ENCODE data around the gene GJB4.
A peak's percentile ranks its signal among the peaks of the same experiment; 100 is the strongest.

GJB4 gene

DNA sequence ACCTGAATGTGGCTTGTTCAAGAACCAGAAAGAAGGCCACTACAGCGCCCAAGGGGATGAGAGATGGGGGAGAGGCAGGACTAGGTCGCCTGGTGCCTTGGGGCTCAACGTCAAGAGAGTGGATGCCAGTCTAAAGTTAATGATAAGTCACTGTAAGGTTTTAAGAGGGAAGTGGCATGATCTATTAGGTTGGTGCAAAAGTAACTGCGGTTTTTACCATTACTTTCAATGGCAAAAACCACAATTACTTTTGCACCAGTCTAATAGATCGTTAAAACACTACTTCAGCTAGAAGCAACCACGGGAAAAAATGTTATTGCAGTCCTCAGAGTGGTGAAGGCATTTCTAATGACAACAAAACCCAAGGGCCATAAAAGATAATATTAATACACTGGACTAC lies 18.8 kb downstream of the GJB4 start:
- no peak for DNase-seq (ENCODE audit: low spot score)

DNA sequence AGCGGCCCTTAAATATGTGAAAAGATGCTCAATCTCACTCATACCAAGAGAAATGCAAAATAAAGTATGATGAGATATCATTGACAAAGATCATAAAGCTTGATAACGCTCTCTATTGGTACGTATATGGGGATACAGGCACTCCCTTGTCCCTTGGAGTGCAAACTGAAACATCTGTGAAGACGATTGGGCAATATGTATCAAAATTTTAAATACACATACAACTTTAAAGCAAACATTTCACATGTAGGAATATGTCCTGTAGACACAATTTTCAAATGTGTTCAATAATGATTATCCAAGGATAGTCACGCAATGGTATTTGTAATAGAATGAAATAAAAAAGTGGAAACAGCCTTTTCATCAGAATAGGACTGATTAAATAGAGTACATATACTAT lies 19.5 kb downstream of the GJB4 start:
- DNase-seq (ENCODE audit: low spot score): no peak

DNA sequence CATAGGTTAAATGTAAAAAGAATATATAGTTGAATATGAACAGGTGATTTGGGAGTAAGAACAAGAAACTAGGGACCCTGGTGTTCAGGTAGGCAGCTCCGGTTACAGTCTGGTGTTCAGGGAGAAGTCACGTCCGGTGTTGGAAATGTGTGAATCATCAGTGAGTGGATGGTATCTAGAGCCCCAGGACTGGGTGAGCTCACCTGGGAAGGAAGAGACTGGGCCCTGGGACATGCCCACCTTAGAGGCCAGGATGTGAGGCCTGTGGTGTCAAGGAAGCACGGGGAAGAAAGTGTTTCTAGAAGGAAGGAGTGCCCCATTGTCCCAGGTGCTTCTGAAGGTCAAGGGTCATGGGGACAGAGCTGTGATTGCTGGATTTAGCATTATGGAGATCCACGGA lies 20.0 kb downstream of the GJB4 start:
- DNase-seq (ENCODE audit: low spot score): no peak

DNA sequence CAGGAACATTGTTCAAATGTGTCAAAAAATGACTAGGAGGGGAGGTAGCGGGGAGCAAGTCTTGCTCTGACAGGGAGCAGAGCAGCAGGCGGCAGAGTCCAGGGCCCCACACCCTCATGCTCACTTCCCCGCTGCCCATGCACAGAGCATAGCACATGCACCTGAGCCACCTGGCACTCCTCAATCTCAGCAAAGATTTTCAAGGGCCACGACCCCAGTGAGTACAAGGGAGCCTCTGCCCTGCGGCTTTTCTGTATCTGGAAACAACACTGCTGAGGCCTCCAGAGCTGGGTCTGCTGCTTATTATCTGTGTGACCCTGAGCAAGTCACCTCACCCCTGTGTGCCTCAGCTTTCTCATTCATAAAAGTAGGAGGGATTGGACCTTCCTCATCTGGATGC lies 20.4 kb downstream of the GJB4 start:
- no peak for DNase-seq (ENCODE audit: low spot score)

DNA sequence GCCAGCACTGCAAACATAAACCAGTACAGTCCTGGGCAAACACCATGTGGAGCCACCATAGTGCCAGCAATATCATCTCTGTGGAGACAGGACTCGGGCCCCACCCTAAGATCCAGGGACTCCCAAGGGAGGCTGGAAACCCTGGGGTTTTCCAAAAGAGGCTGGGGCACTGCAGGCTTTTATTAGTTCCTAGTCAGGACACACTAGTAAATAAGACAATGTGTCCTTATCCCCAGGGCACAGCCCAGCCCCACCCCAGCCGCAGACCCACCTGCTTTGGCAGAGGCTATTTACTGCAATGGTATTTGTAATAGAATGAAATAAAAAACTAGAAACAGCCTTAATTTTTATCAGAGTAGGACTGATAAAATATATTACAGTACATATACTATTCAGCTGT lies 21.0 kb downstream of the GJB4 start:
- no peak for DNase-seq (ENCODE audit: low spot score)

DNA sequence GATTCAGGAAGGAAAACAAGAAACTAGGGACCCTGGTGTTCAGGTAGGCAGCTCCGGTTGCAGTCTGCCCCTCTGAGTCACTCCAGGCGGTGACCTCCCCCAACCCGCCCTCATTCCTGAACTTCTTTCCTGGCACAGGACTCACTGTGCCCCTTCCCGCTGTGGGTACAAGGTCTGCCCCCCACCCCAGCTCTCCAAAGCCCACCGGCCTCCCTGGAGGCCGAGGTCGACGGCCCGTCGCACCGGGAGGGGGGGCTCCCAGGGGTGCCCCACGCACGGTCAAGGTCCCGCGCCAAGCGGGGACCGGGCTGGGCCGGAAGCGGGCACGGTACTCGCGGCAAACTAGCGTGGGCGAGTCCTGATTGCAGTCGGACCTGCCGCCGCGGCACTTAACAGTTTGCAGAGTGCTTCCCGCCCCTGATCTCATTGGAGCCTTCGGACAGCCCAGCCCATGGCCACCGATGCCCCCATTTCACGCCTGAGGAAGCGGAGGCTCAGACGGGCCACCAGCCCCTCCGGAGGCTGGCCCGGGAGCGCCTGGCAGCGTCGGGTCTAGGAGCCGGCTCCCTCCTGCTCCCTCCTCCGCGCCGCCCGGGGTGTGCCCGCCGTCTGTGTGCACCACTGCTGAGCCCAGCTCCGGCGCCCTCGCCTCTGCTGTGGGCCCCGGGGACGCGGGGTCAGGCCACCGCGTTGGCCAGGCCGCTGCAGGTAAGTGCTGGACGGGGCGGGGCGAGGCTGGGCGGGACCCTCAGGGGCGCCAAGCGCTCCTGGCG lies 21.7 kb downstream of the GJB4 start, which contains the start of gene GJB3:
TSS of gene GJB3 (plus strand) at position 144 of the 773 bp plus-strand sequence. CDS start 3,549 bp downstream, outside the sequence.
- no peak for DNase-seq (ENCODE audit: low spot score)

DNA sequence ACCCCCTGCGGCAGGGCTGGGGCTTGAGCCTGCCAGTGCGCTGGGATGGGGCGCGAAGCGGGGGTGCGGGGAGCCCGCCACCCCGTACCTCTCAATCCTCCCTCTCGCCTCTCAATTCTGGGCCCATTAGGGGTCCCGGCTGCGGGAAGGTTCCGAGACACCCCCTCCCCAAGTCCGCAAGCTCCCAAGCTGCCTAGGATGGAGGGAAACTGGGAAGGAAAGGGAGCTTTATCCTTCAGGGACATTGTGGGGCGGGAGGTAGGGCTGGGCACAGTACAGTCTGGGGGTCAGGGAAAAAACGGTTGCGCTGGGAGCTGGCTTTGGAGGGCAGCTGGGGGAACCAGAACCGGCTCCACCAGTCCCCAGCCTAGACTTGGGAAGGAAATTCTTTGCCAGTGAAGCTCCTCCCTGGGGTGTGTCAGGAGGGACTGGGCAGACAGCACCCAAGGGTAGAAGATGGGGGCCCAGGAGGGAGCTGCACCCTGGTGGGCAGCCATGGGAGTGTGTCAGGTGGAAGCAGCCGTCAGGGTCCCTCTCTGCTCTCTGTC lies 22.4 kb downstream of the GJB4 start:
- peak; percentile 37 for DNase-seq (ENCODE audit: low spot score)

DNA sequence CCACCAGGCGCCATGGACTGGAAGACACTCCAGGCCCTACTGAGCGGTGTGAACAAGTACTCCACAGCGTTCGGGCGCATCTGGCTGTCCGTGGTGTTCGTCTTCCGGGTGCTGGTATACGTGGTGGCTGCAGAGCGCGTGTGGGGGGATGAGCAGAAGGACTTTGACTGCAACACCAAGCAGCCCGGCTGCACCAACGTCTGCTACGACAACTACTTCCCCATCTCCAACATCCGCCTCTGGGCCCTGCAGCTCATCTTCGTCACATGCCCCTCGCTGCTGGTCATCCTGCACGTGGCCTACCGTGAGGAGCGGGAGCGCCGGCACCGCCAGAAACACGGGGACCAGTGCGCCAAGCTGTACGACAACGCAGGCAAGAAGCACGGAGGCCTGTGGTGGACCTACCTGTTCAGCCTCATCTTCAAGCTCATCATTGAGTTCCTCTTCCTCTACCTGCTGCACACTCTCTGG lies 25.2 kb downstream of the GJB4 start:
- DNase-seq (ENCODE audit: low spot score): no peak

DNA sequence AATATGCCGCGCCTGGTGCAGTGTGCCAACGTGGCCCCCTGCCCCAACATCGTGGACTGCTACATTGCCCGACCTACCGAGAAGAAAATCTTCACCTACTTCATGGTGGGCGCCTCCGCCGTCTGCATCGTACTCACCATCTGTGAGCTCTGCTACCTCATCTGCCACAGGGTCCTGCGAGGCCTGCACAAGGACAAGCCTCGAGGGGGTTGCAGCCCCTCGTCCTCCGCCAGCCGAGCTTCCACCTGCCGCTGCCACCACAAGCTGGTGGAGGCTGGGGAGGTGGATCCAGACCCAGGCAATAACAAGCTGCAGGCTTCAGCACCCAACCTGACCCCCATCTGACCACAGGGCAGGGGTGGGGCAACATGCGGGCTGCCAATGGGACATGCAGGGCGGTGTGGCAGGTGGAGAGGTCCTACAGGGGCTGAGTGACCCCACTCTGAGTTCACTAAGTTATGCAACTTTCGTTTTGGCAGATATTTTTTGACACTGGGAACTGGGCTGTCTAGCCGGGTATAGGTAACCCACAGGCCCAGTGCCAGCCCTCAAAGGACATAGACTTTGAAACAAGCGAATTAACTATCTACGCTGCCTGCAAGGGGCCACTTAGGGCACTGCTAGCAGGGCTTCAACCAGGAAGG lies 25.8 kb downstream of the GJB4 start:
- no peak for DNase-seq (ENCODE audit: low spot score)

DNA sequence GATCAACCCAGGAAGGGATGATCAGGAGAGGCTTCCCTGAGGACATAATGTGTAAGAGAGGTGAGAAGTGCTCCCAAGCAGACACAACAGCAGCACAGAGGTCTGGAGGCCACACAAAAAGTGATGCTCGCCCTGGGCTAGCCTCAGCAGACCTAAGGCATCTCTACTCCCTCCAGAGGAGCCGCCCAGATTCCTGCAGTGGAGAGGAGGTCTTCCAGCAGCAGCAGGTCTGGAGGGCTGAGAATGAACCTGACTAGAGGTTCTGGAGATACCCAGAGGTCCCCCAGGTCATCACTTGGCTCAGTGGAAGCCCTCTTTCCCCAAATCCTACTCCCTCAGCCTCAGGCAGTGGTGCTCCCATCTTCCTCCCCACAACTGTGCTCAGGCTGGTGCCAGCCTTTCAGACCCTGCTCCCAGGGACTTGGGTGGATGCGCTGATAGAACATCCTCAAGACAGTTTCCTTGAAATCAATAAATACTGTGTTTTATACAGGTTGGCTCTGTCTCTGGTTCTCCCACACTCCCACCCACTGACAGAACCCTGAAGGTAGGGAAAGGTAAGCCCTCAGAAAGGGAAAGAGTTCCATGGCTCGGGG lies 26.4 kb downstream of the GJB4 start:
- no peak for DNase-seq (ENCODE audit: low spot score)

DNA sequence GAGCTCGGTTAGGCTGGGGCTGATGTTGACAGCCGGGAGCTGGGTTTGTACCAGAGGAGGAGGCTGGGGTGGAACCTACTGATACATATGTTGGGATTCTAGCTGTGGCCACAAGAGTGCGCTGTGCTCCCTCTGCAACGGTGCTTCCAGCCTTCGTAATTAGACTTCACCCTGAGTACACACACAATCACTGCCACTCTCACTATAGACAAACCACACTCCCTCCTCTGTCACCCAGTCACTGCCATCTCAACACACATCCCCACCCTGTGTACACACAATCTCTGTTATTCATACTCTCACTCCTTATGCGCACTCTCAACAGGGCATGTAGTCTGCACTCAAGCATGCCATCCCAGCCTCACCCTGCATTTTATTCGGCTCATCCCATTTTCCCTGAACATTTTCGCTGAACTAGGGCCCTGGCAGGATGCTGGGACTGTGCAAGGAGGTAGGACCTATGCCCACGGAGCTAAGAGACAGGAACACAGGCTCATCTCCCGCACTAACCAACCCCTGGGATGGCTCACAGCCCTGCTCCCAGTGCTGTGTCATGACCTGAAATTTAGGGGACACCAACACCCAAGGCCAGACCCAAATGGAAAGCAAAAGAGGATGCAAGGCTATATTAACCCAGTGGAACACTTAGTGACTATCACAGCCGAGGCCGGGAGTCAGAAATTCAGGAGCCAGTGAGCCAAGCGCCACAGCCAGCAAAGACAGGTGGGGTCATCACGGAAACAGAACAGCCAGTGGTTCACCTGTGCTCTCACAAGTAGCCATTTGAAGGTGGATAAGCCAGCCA lies 27.2 kb downstream of the GJB4 start:
- peak; percentile 81 for DNase-seq (ENCODE audit: low spot score)

DNA sequence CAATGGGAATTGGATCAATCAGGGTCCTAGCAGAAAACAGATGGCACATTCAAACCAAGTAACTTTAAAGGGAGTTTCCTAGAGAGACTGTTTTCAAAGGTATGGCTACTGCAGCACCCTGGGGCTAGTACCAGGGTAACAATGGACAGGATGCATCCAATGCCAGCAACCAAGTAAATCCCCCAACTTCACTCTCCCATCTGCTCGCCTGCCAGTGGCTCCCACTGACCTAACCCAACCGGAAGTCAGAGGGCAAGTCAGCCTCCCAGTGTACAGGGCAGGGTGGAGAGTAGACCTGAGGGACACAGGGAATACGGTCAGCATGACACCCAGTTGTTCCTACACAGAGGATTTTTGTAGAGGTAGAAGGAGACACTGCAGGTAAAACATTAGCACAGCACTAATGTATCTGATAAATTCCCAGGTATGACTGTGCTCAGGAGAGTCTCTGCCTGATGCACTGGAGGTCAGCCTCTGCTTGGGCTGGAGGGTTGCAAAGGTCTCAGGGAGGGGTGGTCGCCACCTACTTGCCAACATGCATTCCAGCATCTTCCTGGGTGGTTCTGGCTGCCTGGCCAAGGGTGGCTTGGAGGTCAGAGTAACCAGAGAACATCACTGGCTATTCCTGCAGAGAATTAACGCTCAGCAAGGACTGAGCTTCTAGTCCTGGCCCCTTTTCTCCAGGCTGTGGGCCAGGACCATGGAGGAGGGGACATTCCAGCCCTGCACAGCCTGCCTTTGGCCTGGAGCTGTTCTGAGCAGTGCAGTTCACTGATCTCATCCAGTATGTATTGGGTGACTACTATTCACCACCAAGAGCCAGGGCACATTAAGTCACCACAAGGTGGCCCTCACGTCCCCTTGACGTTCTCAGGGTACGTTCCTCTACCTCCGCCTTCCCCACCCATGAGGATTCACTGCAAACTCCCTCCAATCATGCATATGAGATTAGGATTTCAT lies 28.2 kb downstream of the GJB4 start:
- no peak for DNase-seq (ENCODE audit: low spot score)

DNA sequence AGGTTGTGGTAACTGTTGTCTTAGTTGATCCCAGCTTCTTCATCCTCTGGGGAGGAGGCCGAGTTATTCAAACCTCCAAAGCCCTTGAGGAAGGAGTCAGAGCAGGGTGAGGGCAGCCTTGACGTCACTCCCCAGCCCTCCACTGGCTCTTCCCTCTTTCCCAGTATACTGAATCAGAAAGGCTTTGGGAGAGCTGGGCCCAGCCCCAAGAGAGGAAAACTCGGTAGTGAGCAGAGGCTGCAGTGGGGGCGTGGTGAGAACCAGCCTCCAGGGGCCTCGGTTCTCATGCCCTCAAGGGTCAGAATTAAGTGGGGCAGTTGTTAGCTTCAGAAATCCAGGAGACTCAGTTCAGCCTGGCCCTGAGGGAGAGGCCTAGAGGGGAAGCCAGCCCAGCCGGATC lies 31.4 kb downstream of the GJB4 start:
- no peak for DNase-seq (ENCODE audit: low spot score)

DNA sequence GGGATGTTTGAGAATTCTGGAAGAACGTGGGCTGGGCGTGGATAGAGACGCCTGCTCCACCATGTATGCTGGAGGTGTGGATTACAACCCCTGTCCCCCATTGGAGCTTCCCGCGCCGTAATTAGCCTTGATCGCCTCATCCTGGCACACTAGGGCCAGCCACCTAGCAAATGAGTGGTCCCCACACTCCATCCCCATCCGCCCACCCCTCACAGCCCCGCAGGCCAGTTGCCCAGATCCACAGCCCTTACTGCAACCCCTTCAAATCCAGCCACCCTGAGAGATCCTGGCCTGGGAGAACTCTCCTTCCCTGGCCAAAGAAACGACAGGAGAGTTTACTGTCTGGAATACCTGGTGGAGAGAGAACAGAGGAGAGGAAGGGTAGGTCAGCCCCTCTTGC lies 32.9 kb downstream of the GJB4 start:
- DNase-seq (ENCODE audit: low spot score): no peak

DNA sequence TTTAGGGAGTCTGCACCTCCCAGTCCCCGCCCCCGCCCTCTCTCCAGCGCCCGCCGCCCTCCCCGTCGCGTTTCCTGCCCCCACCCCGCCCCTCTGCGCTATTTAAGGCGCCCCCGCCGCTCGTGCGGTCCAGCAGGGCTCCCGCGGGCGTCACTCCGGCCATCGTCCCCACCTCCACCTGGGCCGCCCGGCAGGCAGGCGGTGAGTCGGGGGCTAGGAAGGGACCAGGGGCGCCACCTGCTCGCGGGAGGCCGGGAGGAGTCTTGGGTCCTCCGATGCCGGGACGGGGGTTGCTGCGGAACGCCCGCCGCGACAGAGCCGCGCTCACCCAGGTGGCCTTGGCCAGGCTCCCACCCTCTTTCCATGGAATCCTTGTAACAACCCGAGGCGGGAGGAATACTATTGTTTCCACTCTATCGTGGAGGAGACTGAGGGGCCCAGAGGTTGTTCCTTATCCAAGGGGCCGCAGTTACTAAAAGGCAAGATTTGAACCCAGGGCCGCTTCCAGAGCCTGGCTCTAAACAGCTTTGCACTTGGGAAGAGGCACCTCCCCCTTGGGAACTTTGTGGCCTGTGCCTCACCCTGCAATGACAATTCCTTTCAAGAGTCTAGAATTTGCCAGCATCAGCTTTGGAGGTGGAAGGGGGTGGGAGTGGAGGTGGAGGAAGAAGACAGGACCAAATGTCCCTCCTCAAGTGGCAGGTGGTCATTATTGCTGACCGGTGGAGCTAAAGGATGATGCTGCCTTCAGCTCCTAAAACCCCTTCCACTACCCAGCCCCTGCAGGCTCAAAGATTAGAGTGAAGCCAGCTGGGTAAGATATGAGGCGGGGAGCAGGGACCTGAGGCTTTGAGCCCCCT lies 33.6 kb downstream of the GJB4 start, which contains the start of gene GJA4:
TSS of gene GJA4 (plus strand) at position 132 of the 860 bp plus-strand sequence. CDS start 1,215 bp downstream, outside the sequence.
- no peak for DNase-seq (ENCODE audit: low spot score)

DNA sequence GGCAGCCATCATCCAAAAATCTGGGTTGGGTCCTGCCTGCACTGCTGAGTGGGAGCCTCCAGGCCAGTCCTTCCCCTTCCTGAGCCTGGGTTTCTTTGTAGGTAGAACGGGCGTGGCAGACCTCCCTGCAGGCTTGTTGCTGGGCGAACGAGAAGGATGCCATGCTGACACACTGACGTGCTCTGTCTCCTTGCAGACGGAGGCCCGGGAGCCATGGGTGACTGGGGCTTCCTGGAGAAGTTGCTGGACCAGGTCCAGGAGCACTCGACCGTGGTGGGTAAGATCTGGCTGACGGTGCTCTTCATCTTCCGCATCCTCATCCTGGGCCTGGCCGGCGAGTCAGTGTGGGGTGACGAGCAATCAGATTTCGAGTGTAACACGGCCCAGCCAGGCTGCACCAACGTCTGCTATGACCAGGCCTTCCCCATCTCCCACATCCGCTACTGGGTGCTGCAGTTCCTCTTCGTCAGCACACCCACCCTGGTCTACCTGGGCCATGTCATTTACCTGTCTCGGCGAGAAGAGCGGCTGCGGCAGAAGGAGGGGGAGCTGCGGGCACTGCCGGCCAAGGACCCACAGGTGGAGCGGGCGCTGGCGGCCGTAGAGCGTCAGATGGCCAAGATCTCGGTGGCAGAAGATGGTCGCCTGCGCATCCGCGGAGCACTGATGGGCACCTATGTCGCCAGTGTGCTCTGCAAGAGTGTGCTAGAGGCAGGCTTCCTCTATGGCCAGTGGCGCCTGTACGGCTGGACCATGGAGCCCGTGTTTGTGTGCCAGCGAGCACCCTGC lies 34.7 kb downstream of the GJB4 start:
- DNase-seq (ENCODE audit: low spot score): no peak

DNA sequence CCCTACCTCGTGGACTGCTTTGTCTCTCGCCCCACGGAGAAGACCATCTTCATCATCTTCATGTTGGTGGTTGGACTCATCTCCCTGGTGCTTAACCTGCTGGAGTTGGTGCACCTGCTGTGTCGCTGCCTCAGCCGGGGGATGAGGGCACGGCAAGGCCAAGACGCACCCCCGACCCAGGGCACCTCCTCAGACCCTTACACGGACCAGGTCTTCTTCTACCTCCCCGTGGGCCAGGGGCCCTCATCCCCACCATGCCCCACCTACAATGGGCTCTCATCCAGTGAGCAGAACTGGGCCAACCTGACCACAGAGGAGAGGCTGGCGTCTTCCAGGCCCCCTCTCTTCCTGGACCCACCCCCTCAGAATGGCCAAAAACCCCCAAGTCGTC lies 35.2 kb downstream of the GJB4 start:
- no peak for DNase-seq (ENCODE audit: low spot score)

DNA sequence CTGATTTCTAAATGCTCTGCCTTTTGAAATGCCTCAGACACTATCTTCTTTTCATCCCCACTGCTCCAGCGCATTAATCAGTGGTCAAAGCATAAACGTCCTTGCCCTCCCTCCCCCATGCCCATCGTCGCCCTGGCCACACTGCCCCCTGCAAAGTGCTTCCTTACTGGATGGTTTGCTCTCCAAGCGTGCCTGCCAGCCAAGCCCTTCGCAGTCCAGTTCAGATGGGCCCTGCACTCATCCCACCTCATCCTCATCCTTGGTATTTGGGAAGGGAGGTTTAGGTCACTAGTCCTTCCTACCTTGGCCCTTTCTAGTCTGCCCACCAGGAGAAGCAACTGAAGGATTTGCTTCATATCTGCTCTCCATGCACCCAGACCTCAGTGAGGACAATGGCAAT lies 36.4 kb downstream of the GJB4 start:
- no peak for DNase-seq (ENCODE audit: low spot score)

DNA sequence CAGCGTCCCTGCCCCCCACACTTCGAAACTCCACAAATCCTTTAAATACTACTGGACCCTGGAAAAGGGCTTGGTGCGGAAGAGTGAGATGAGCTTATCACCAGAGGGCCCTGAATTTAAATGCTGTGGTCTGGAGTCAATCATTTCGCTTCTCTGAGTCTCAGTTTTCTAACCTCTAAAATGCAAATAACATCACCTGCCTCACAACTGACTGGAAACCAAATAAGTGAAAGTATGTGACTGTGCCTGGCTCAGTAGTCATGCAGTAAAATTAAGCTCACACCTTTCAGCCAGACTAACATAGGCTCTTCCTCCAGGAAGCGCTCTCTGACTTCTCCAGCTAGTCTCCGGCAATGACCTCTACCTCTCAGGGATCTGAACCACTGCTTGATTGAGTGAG lies 37.5 kb downstream of the GJB4 start:
- no peak for DNase-seq (ENCODE audit: low spot score)
